T-cell (primary cell): ENCODE measurements around the gene SNAPC1. TPM values are rescaled to one million over a fixed set of nuclear protein-coding genes. Genes with fewer than 3 reads are reported as not detected.

Experiments
- ATAC-seq, 4 experiments: fragments of 200-7000 bp in 3 of 4; fragments of 150-1000 bp in 1 of 4; cut with Tn5 transposase; replicated peaks in 1 of 4; 1 replicate in 3 of 4; 2 replicates in 1 of 4; pipeline ENCODE4 v1.10.0; 2021; ENCODE audit warnings: moderate library complexity in 3 of 4, mild to moderate bottlenecking in 2 of 4, moderate number of reproducible peaks in 1 of 4
- CTCF ChIA-PET, 2 donors: fragments of 300-600 bp; sonication (Branson Sonifier 250); formaldehyde crosslinking; loops; one replicate each; lab custom pipeline; 2022; ENCODE audit warnings: antibody characterized with exemption in 2 of 2; lab: Charles Lee
- POLR2A ChIA-PET, 2 donors: fragments of 300-600 bp; sonication (Branson Sonifier 250); formaldehyde crosslinking; loops; one replicate each; lab custom pipeline; 2022; ENCODE audit warnings: antibody characterized with exemption in 2 of 2; lab: Charles Lee
- DNase-seq, 35 experiments: peaks; one replicate each; pipeline versions ENCODE4 v3.0.0 to v3.0.0-alpha.2; 2013 to 2023
- H3K27ac ChIP-seq: one replicate; pipeline ENCODE4 v1.5.1; 2013; ENCODE audit warnings: low read length
- H3K27me3 ChIP-seq, 2 experiments: replicated peaks in 1 of 2; 1 replicate in 1 of 2; 2 replicates in 1 of 2; pipeline versions ENCODE4 v1.6.1 to v1.7.0; 2013; ENCODE audit warnings: low read length in 1 of 2, mixed read lengths in 1 of 2; ENCODE audit not compliant: control insufficient read depth in 2 of 2, insufficient read depth in 2 of 2; ENCODE audit errors: extremely low read depth in 1 of 2
- H3K36me3 ChIP-seq, 2 donors: 1 replicate in 1 of 2; 2 replicates in 1 of 2; pipeline versions ENCODE4 v1.6.1 to v1.7.0; 2013; ENCODE audit warnings: low read length in 1 of 2; ENCODE audit not compliant: control insufficient read depth in 2 of 2, insufficient read depth in 1 of 2; ENCODE audit errors: extremely low read depth in 1 of 2
- H3K4me1 ChIP-seq, 2 experiments: 1 replicate in 1 of 2; 2 replicates in 1 of 2; pipeline versions ENCODE4 v1.6.1 to v1.7.0; 2013; ENCODE audit warnings: low read length in 2 of 2, mixed read lengths in 1 of 2; ENCODE audit not compliant: insufficient read depth in 2 of 2, control insufficient read depth in 1 of 2; ENCODE audit errors: extremely low read depth in 1 of 2
- H3K4me3 ChIP-seq, 2 donors: 1 replicate in 1 of 2; 2 replicates in 1 of 2; pipeline versions ENCODE4 v1.5.1 to v1.7.0; 2013; ENCODE audit warnings: mild to moderate bottlenecking in 2 of 2, low read length in 1 of 2, moderate library complexity in 1 of 2; ENCODE audit not compliant: control insufficient read depth in 1 of 2; ENCODE audit errors: extremely low read depth in 1 of 2
- H3K9me3 ChIP-seq: 2 replicates; pipeline ENCODE4 v1.7.0; 2013
- H3K27ac Mint-ChIP-seq, 2 donors: one replicate each; pipeline ENCODE4 v1.8.0; 2020 to 2021; ENCODE audit warnings: mild to moderate bottlenecking in 2 of 2, mixed read lengths in 2 of 2
- H3K27me3 Mint-ChIP-seq, 2 donors: one replicate each; pipeline ENCODE4 v1.8.0; 2021 to 2022; ENCODE audit warnings: mixed read lengths in 2 of 2
- H3K36me3 Mint-ChIP-seq: one replicate; pipeline ENCODE4 v1.8.0; 2021; ENCODE audit warnings: mixed read lengths
- H3K4me1 Mint-ChIP-seq, 3 donors: one replicate each; pipeline ENCODE4 v1.8.0; 2020 to 2022; ENCODE audit warnings: mixed read lengths in 3 of 3, mild to moderate bottlenecking in 1 of 3
- H3K4me3 Mint-ChIP-seq, 3 donors: one replicate each; pipeline ENCODE4 v1.8.0; 2020 to 2022; ENCODE audit warnings: mild to moderate bottlenecking in 3 of 3, mixed read lengths in 3 of 3, moderate library complexity in 3 of 3
- H3K9me3 Mint-ChIP-seq, 3 donors: one replicate each; pipeline ENCODE4 v1.8.0; 2020 to 2022; ENCODE audit warnings: mixed read lengths in 3 of 3
- WGBS: methylation state at CpG from one replicate; pipeline ENCODE4 v1.1.5; 2013; ENCODE audit warnings: missing lambda C conversion rate; ENCODE audit not compliant: insufficient coverage; 5-methylcytosine and 5-hydroxymethylcytosine counted together
- total RNA-seq, 35 experiments: library from RNA in 6 of 35; stranded (reverse) in 6 of 35; fragments of 120-200 nt in 1 of 35; gene quantifications; one replicate each; pipeline versions ENCODE4 v1.2.1 to v1.2.4 and lab custom pipeline; 2013 to 2026

The SNAPC1 gene
- total RNA-seq, 5 donors from 2014 or later (not counting 1 experiment from before 2014, with no cell fraction given) = 2.8 to 6.4 (median 4.0) TPM

DNA sequence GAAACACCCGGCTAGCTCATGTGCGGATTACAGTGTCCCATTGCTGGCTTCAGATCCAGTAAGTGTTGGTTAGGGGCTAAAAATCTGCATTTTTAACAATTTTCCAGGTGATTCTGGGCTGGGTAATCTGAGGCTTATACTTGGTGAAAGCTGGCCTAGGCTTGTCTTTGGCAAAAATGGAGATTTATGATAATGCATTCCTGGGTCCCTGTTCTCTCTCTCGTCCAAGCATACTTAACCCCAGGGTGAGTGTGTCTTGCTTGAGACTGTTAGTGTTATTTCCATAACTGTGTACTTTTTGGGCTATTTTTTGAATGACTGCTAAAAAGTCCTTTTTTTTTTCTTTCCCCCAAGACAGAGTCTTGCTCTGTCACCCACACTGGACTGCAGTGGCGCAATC, 43.2 kb downstream of the SNAPC1 start:
- CTCF ChIA-PET = interaction anchor here in 1 of 2 donors (0.7 kb wide), 1 partner anchor 629 kb away, joined by 3 read pairs; no protein-coding TSS in a partner anchor

DNA sequence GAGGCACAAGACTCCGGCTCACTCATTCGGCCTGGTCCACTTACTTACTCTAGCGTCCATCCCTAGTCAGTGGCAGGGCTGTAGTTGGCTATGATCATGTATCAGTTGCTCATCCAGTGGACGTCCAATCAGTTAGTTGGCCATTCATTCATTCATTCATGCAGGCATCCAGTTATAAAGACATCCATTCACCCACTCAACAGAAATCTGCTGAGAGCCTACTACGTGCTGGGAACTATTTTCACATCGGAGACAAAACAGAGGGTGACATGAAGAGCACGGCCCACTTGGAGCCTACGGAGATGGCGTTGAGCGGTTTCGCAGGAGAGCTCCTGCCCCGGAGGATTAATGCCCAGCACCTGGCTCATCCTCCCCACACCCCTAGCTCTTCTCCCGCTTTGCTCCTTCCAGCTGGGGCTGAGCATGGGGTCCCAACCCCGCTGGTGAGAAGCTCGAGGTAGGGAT, 49.7 kb downstream of the SNAPC1 start:
- H3K9me3 Mint-ChIP-seq = no peaks in the 10 kb centered on the region
- 89% methylated on average over 8 of the region's 15 CpGs for WGBS
- H3K4me3 Mint-ChIP-seq = peak overlapping the region; percentile 69 to 87 (median 75)
- ATAC-seq = no peak
- peaks cover 4% of the 10 kb centered on the region for H3K36me3 Mint-ChIP-seq
- no peak overlapping the region for H3K27ac ChIP-seq
- no peak overlapping the region for H3K4me3 ChIP-seq
- H3K4me1 Mint-ChIP-seq = peaks cover 7 to 11% (median 10%) of the 10 kb centered on the region in 3 donors
- no peaks in the 10 kb centered on the region for H3K9me3 ChIP-seq
- no peak for DNase-seq
- POLR2A ChIA-PET = no interaction called here
- H3K27ac Mint-ChIP-seq = peak overlapping the region in 1 of 2 donors; percentile 70
- CTCF ChIA-PET = no interaction called here
- H3K4me1 ChIP-seq = peaks cover 0 to 11% of the 10 kb centered on the region in 2 experiments
- peaks cover 19 to 26% of the 10 kb centered on the region in 2 experiments for H3K27me3 ChIP-seq
- no peaks in the 10 kb centered on the region for H3K36me3 ChIP-seq
- peaks cover 55 to 61% of the 10 kb centered on the region in 2 donors for H3K27me3 Mint-ChIP-seq

More for the DNA sequence above, 43.2 kb downstream of the SNAPC1 start:
- no peak overlapping the region for H3K4me3 Mint-ChIP-seq
- no peak overlapping the region for H3K4me3 ChIP-seq
- H3K27me3 Mint-ChIP-seq = peaks cover 7 to 15% of the 10 kb centered on the region in 2 donors
- H3K9me3 Mint-ChIP-seq = no peaks in the 10 kb centered on the region
- H3K4me1 ChIP-seq = no peaks in the 10 kb centered on the region
- no peak overlapping the region for H3K27ac ChIP-seq
- no peaks in the 10 kb centered on the region for H3K36me3 ChIP-seq
- no peaks in the 10 kb centered on the region for H3K4me1 Mint-ChIP-seq
- ATAC-seq (no peak), DNase-seq (no peak)
- H3K9me3 ChIP-seq = no peaks in the 10 kb centered on the region
- POLR2A ChIA-PET = interaction anchor here in 1 of 2 donors (0.7 kb wide), 1 partner anchor 12 kb away, joined by 4 read pairs; no protein-coding TSS in a partner anchor
- no peak overlapping the region for H3K27ac Mint-ChIP-seq
- H3K36me3 Mint-ChIP-seq = no peaks in the 10 kb centered on the region
- 100% methylated on average over 2 of the region's 4 CpGs for WGBS
- no peaks in the 10 kb centered on the region for H3K27me3 ChIP-seq

- H3K4me3 Mint-ChIP-seq = peak within 1 kb of the TSS; percentile 69 to 87 (median 75)
- Histone ChIP-seq H3K4me1 (peaks cover 0 to 11% of the 10 kb centered on the region in 2 experiments), H3K36me3 (no peaks in the 10 kb centered on the region), H3K9me3 (no peaks in the 10 kb centered on the region), H3K4me3 (peak within 1 kb of the TSS in 1 of 2 donors; percentile 35), H3K27ac (no peak within 1 kb of the TSS), H3K27me3 (peaks cover 19 to 26% of the 10 kb centered on the region in 2 experiments)
- 7% methylated on average over 93 of the region's 95 CpGs for WGBS
- ChIA-PET CTCF (no interaction called here), POLR2A (no interaction called here)
- peak within 1 kb of the TSS in 1 of 2 donors; percentile 70 for H3K27ac Mint-ChIP-seq
- no peaks in the 10 kb centered on the region for H3K9me3 Mint-ChIP-seq
- H3K36me3 Mint-ChIP-seq = peaks cover 4% of the 10 kb centered on the region
- peak in 5 of 35 experiments; percentile 1 to 16 (median 7) for DNase-seq
- H3K27me3 Mint-ChIP-seq = peaks cover 53 to 63% of the 10 kb centered on the region in 2 donors
- H3K4me1 Mint-ChIP-seq = peaks cover 7 to 11% (median 10%) of the 10 kb centered on the region in 3 donors
- peak; percentile 27 to 56 (median 48) for ATAC-seq
These were observed 50.3 kb downstream of the SNAPC1 start, which contains the start of gene SYT16 for GRCh38 chr14:61812347-61813095. Gene SYT16 (plus strand): TSS chr14:61812703.

DNA sequence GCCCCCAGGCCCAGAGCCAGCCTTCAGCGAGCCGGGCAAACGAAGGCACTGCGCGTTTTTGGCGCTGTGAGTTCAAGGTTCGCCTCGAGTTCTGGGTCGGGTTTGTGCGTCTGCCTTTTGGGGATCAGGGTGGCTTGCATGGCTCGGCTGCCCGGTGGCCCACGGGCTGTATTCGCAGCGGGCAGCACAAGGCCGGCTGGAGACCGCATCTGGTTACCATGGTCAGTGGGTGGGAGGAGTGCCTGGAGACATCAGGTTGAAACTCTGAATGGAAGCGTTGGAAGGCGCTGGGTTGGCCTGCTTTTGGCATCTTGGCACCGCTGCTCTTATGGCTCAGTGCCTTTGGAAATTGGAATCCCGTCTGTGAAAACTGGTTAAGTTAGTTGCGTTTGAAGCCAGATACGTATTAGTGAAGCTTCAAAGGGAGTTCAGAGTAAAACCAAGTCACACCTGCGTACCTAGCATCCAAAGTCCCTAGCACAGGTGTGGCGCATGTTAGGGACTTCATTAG, 50.9 kb downstream of the SNAPC1 start:
- H3K27me3 Mint-ChIP-seq = peaks cover 50 to 66% of the 10 kb centered on the region in 2 donors
- ChIA-PET POLR2A (no interaction called here), CTCF (no interaction called here)
- Histone ChIP-seq H3K9me3 (no peaks in the 10 kb centered on the region), H3K4me1 (peaks cover 0 to 11% of the 10 kb centered on the region in 2 experiments), H3K27me3 (peaks cover 19 to 26% of the 10 kb centered on the region in 2 experiments), H3K4me3 (peak overlapping the region in 1 of 2 donors; percentile 35), H3K27ac (no peak overlapping the region), H3K36me3 (no peaks in the 10 kb centered on the region)
- DNase-seq = no peak
- H3K9me3 Mint-ChIP-seq = no peaks in the 10 kb centered on the region
- H3K4me1 Mint-ChIP-seq = peaks cover 7 to 11% (median 10%) of the 10 kb centered on the region in 3 donors
- H3K36me3 Mint-ChIP-seq = peaks cover 4% of the 10 kb centered on the region
- H3K4me3 Mint-ChIP-seq = peak overlapping the region; percentile 59 to 87 (median 66)
- 34% methylated on average over 24 of the region's 25 CpGs for WGBS
- ATAC-seq = no peak
- peak overlapping the region in 1 of 2 donors; percentile 24 for H3K27ac Mint-ChIP-seq

- Histone ChIP-seq H3K4me3 (no peak overlapping the region), H3K4me1 (no peaks in the 10 kb centered on the region), H3K27ac (no peak overlapping the region), H3K9me3 (no peaks in the 10 kb centered on the region), H3K36me3 (no peaks in the 10 kb centered on the region), H3K27me3 (peaks cover 0 to 12% of the 10 kb centered on the region in 2 experiments)
- ChIA-PET CTCF (no interaction called here), POLR2A (no interaction called here)
- no peak overlapping the region for H3K27ac Mint-ChIP-seq
- no peak for ATAC-seq
- H3K9me3 Mint-ChIP-seq = no peaks in the 10 kb centered on the region
- peaks cover 11 to 12% of the 10 kb centered on the region in 2 donors for H3K27me3 Mint-ChIP-seq
- no peaks in the 10 kb centered on the region for H3K4me1 Mint-ChIP-seq
- no peak for DNase-seq
- no peak overlapping the region for H3K4me3 Mint-ChIP-seq
- peaks cover 2% of the 10 kb centered on the region for H3K36me3 Mint-ChIP-seq
- 55% methylated on average over 2 of the region's 2 CpGs for WGBS
These were observed 60.2 kb downstream of the SNAPC1 start for GRCh38 chr14:61822458-61822857.

DNA sequence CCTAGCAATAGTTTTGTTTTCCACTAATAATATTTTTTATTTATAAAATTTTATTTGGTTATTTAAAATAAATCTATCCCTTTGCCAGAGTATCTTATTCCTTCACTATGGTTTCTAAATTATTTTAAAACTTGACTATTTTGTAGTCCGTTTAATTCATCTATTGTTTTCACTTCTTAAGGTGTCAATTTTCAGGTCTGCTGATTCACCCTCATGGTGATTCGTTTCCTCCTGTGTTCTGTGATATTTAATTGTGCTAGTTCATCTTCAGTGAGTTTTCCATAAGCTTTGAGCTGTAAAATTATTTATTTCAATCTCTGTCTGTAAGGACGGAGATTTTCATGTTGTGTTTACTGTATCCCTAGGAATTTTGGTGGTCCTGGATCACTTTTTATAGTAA, 70.6 kb downstream of the SNAPC1 start:
- ATAC-seq (no peak), DNase-seq (no peak)
- no peak overlapping the region for H3K4me3 ChIP-seq
- no peak overlapping the region for H3K27ac Mint-ChIP-seq
- H3K4me1 ChIP-seq = no peaks in the 10 kb centered on the region
- peaks cover 0 to 2% of the 10 kb centered on the region in 2 donors for H3K27me3 Mint-ChIP-seq
- peaks cover 0 to 4% of the 10 kb centered on the region in 2 experiments for H3K27me3 ChIP-seq
- WGBS = 60% methylated on average over 1 of the region's 3 CpGs
- CTCF ChIA-PET = interaction anchor here in 1 of 2 donors (1.1 kb wide), 1 partner anchor 377 kb away, joined by 7 read pairs; no protein-coding TSS in a partner anchor
- no peaks in the 10 kb centered on the region for H3K36me3 Mint-ChIP-seq
- H3K4me3 Mint-ChIP-seq = no peak overlapping the region
- POLR2A ChIA-PET = no interaction called here
- no peaks in the 10 kb centered on the region for H3K9me3 ChIP-seq
- no peak overlapping the region for H3K27ac ChIP-seq
- H3K4me1 Mint-ChIP-seq = peaks cover 0 to 3% (median 0%) of the 10 kb centered on the region in 3 donors
- no peaks in the 10 kb centered on the region for H3K36me3 ChIP-seq
- no peaks in the 10 kb centered on the region for H3K9me3 Mint-ChIP-seq
